ENCODE measurements around the gene HSPB7.
A peak's percentile ranks its signal among the peaks of the same experiment; 100 is the strongest.
"Not testable (repeated sequence)": the region's sequence is repeated elsewhere in the genome, so short reads cannot be mapped to it uniquely, and the experiment has no call there.

HSPB7 gene

GRCh38 chr1:16017461-16018303 is at the start of gene HSPB7:
Gene HSPB7 (minus strand): TSS chr1:16018043. CDS start chr1:16017963, 80 bp downstream.
- no peak for DNase-seq

GRCh38 chr1:16067127-16067768 is 49.4 kb upstream of the HSPB7 start:
- no peak for DNase-seq

- DNase-seq = no peak
Measured at GRCh38 chr1:16066245-16066644, 48.4 kb upstream of the HSPB7 start.

- DNase-seq = no peak
Measured at GRCh38 chr1:16065269-16065576, 47.4 kb upstream of the HSPB7 start.

- no peak for DNase-seq
Measured at GRCh38 chr1:16064536-16065268, 46.9 kb upstream of the HSPB7 start.

- DNase-seq = no peak
Measured at GRCh38 chr1:16063921-16064320, 46.1 kb upstream of the HSPB7 start.

GRCh38 chr1:16063226-16063829 is 45.5 kb upstream of the HSPB7 start:
- no peak for DNase-seq

GRCh38 chr1:16062687-16063075 is 44.8 kb upstream of the HSPB7 start:
- DNase-seq = not testable (repeated sequence)

GRCh38 chr1:16061989-16062686 is 44.3 kb upstream of the HSPB7 start:
- DNase-seq = not testable (repeated sequence)

- no peak for DNase-seq
Measured at GRCh38 chr1:16061266-16061665, 43.4 kb upstream of the HSPB7 start.

- not testable (repeated sequence) for DNase-seq
Measured at GRCh38 chr1:16058394-16059120, 40.7 kb upstream of the HSPB7 start.

- DNase-seq = not testable (repeated sequence)
Measured at GRCh38 chr1:16057314-16057915, 39.6 kb upstream of the HSPB7 start.

- DNase-seq = not testable (repeated sequence)
Measured at GRCh38 chr1:16056521-16056912, 38.7 kb upstream of the HSPB7 start.

- DNase-seq = peak; percentile 63
Measured at GRCh38 chr1:16055613-16056520, 38.0 kb upstream of the HSPB7 start.

- no peak for DNase-seq
Measured at GRCh38 chr1:16054598-16055540, 37.0 kb upstream of the HSPB7 start.

GRCh38 chr1:16053781-16054502 is 36.1 kb upstream of the HSPB7 start:
- DNase-seq = no peak

GRCh38 chr1:16051949-16052348 is 34.1 kb upstream of the HSPB7 start:
- not testable (repeated sequence) for DNase-seq

- DNase-seq = no peak
Measured at GRCh38 chr1:16051039-16051438, 33.2 kb upstream of the HSPB7 start.

GRCh38 chr1:16050328-16050727 is 32.5 kb upstream of the HSPB7 start:
- no peak for DNase-seq
